ENCODE data around the gene MRPL45.
"Not testable (repeated sequence)": the region's sequence is repeated elsewhere in the genome, so short reads cannot be mapped to it uniquely, and the experiment has no call there.

MRPL45 gene

GRCh38 chr17:38296834-38297517 is at the start of gene MRPL45:
MRPL45 (plus strand) TSS chr17:38297168; CDS start chr17:38297184, 16 bp downstream.
- peak; percentile 82 for DNase-seq

- not testable (repeated sequence) for DNase-seq
These were observed 43.8 kb upstream of the MRPL45 start for GRCh38 chr17:38253191-38253590.

GRCh38 chr17:38254357-38254756 is 42.6 kb upstream of the MRPL45 start:
- DNase-seq = not testable (repeated sequence)

GRCh38 chr17:38257013-38257621 is 39.9 kb upstream of the MRPL45 start:
- DNase-seq = peak; percentile 65

- not testable (repeated sequence) for DNase-seq
These were observed 30.9 kb upstream of the MRPL45 start for GRCh38 chr17:38265974-38266506.

- DNase-seq = not testable (repeated sequence)
These were observed 30.4 kb upstream of the MRPL45 start for GRCh38 chr17:38266571-38266970.

GRCh38 chr17:38268138-38268537 is 28.8 kb upstream of the MRPL45 start:
- not testable (repeated sequence) for DNase-seq

- not testable (repeated sequence) for DNase-seq
These were observed 27.9 kb upstream of the MRPL45 start for GRCh38 chr17:38269045-38269444.

- not testable (repeated sequence) for DNase-seq
These were observed 27.4 kb upstream of the MRPL45 start for GRCh38 chr17:38269552-38269951.

- not testable (repeated sequence) for DNase-seq
These were observed 11.0 kb upstream of the MRPL45 start for GRCh38 chr17:38285994-38286393.

- not testable (repeated sequence) for DNase-seq
These were observed 10.4 kb upstream of the MRPL45 start for GRCh38 chr17:38286501-38287091.

- not testable (repeated sequence) for DNase-seq
These were observed 8.6 kb upstream of the MRPL45 start for GRCh38 chr17:38288217-38288827.

GRCh38 chr17:38289760-38290159 is 7.2 kb upstream of the MRPL45 start:
- DNase-seq = not testable (repeated sequence)

- DNase-seq = not testable (repeated sequence)
These were observed 1.2 kb upstream of the MRPL45 start for GRCh38 chr17:38295602-38296365.

GRCh38 chr17:38315497-38315896 is 18.5 kb downstream of the MRPL45 start:
- no peak for DNase-seq

GRCh38 chr17:38317081-38317480 is 20.1 kb downstream of the MRPL45 start:
- DNase-seq = no peak

- DNase-seq = no peak
These were observed 23.5 kb downstream of the MRPL45 start for GRCh38 chr17:38320482-38320881.

GRCh38 chr17:38322156-38322779 is 25.3 kb downstream of the MRPL45 start:
- DNase-seq = peak; percentile 34

GRCh38 chr17:38322897-38323296 is 25.9 kb downstream of the MRPL45 start:
- no peak for DNase-seq

- no peak for DNase-seq
These were observed 27.3 kb downstream of the MRPL45 start for GRCh38 chr17:38324141-38324697.

GRCh38 chr17:38324772-38325171 is 27.8 kb downstream of the MRPL45 start:
- no peak for DNase-seq

All from NCI-H1105 treated with DMSO at 0.1 percent for 48 hours (cell line).